HepG2 (cell line): ENCODE results near the gene MARCHF6. TPM values are rescaled to one million over a fixed set of nuclear protein-coding genes. Genes with fewer than 3 reads are reported as not detected.

Source experiments
- ATAC-seq: fragments of 200-7000 bp; cut with Tn5 transposase; 3 replicates; pipeline ENCODE4 v1.9.1; 2020; ENCODE audit warnings: mild to moderate bottlenecking, moderate library complexity
- BruUV-seq: library from RNA; stranded (reverse); fragments of 400-500 nt; replicated peaks from 2 replicates; lab custom pipeline; 2021; lab: Mats Ljungman, UMichigan
- CTCF ChIA-PET: fragments of 300-600 bp; formaldehyde crosslinking; extraction: SDS; loops from one replicate; lab custom pipeline; 2021; ENCODE audit warnings: low total read pairs, inconsistent platforms, low intra/inter-chr PET ratio; lab: Yijun Ruan, JAX
- POLR2A ChIA-PET: fragments of 350-600 bp; sonication (Branson Sonifier 250); formaldehyde crosslinking; loops from one replicate; lab custom pipeline; 2020; ENCODE audit warnings: antibody characterized with exemption, inconsistent platforms; lab: Yijun Ruan, JAX
- DNase-seq: peaks from one replicate; pipeline ENCODE4 v3.0.0-alpha.2; 2015; ENCODE audit warnings: low spot score
- FAIRE-seq: peaks from 3 replicates; lab custom pipeline; 2011; peaks lifted over from hg19 to GRCh38; lab: Jason Lieb, UNC
- H2AFZ ChIP-seq: one replicate; pipeline ENCODE4 v1.6.1; 2011; ENCODE audit warnings: low read length, inconsistent platforms
- H3K27ac ChIP-seq: fragments of 300-600 bp; 3 replicates; pipeline ENCODE4 v1.8.0; 2011; ENCODE audit warnings: mixed run types, mild to moderate bottlenecking, mixed read lengths, low read length, inconsistent platforms; ENCODE audit not compliant: insufficient read depth; ENCODE audit errors: extremely low read length
- H3K27me3 ChIP-seq, 2 experiments: fragments of 200-600 bp in 1 of 2; 2 replicates in 1 of 2; 3 replicates in 1 of 2; pipeline versions ENCODE4 v1.6.0 to v1.8.0; 2011; ENCODE audit warnings: low read length in 2 of 2, mild to moderate bottlenecking in 2 of 2, moderate library complexity in 2 of 2, inconsistent platforms in 1 of 2; ENCODE audit not compliant: insufficient read depth in 2 of 2, control insufficient read depth in 1 of 2
- H3K36me3 ChIP-seq, 2 experiments: fragments of 200-600 bp in 1 of 2; replicated peaks in 1 of 2; 2 replicates in 1 of 2; 3 replicates in 1 of 2; pipeline versions ENCODE4 v1.5.1 to v1.8.0; 2011; ENCODE audit warnings: low read length in 2 of 2, inconsistent platforms in 1 of 2; ENCODE audit not compliant: insufficient read depth in 2 of 2, control insufficient read depth in 1 of 2
- H3K4me1 ChIP-seq: 2 replicates; pipeline ENCODE4 v1.5.1; 2012; ENCODE audit warnings: low read length, inconsistent platforms; ENCODE audit not compliant: insufficient read depth
- H3K4me2 ChIP-seq: 2 replicates; pipeline ENCODE4 v1.6.0; 2011; ENCODE audit warnings: low read depth, low read length, inconsistent platforms
- H3K4me3 ChIP-seq, 3 experiments: fragments of 200-600 bp in 1 of 3; sonication (generic), shearing (Covaris generic) in 1 of 3; replicated peaks in 1 of 3; 2 replicates each; pipeline ENCODE4 v1.5.1; 2011 to 2016; ENCODE audit warnings: low read length in 3 of 3, inconsistent platforms in 2 of 3, low read depth in 2 of 3, mild to moderate bottlenecking in 2 of 3, control low read depth in 1 of 3, mixed read lengths in 1 of 3; ENCODE audit not compliant: insufficient read depth in 1 of 3
- H3K79me2 ChIP-seq: one replicate; pipeline ENCODE4 v1.6.1; 2011; ENCODE audit warnings: low read length, inconsistent platforms; ENCODE audit not compliant: insufficient read depth
- H3K9ac ChIP-seq: 2 replicates; pipeline ENCODE4 v1.6.0; 2011; ENCODE audit warnings: mild to moderate bottlenecking, low read depth, low read length, inconsistent platforms; ENCODE audit not compliant: insufficient read depth
- H3K9me3 ChIP-seq: 2 replicates; pipeline ENCODE4 v1.5.1; 2012; ENCODE audit warnings: mild to moderate bottlenecking, low read length
- H4K20me1 ChIP-seq: 2 replicates; pipeline ENCODE4 v1.6.0; 2011; ENCODE audit warnings: inconsistent platforms, mild to moderate bottlenecking, low read length, moderate library complexity; ENCODE audit not compliant: insufficient read depth
- GPN1 ChIP-seq: sonication (generic); formaldehyde crosslinking; IDR thresholded peaks from 2 replicates; pipeline ENCODE4 v1.5.1; 2020; ENCODE audit warnings: missing genetic modification reagents, borderline replicate concordance
- NFYB ChIP-seq: sonication (generic); formaldehyde crosslinking; IDR thresholded peaks from 2 replicates; pipeline ENCODE4 v1.4.0; 2020; ENCODE audit warnings: missing genetic modification reagents
- NR2F1 ChIP-seq, 2 experiments: fragments of 450-650 bp in 1 of 2; formaldehyde crosslinking in 1 of 2; IDR thresholded peaks; 2 replicates each; pipeline versions ENCODE4 v1.5.0 to v1.6.1; 2016 to 2020; ENCODE audit warnings: mild to moderate bottlenecking in 1 of 2, missing compliant biosample characterization in 1 of 2, missing genetic modification reagents in 1 of 2, moderate library complexity in 1 of 2
- STAG1 ChIP-seq: sonication (generic); formaldehyde crosslinking; IDR thresholded peaks from 2 replicates; pipeline ENCODE4 v1.4.0; 2020; ENCODE audit warnings: missing genetic modification reagents
- ZIK1 ChIP-seq: sonication (generic); formaldehyde crosslinking; IDR thresholded peaks from 2 replicates; pipeline ENCODE4 v1.5.0; 2020; ENCODE audit warnings: mild to moderate bottlenecking, low read depth, missing genetic modification reagents, borderline replicate concordance
- ZNF263 ChIP-seq: sonication (generic); formaldehyde crosslinking; IDR thresholded peaks from 2 replicates; pipeline ENCODE4 v1.4.0; 2020; ENCODE audit warnings: missing genetic modification reagents
- ZNF563 ChIP-seq: sonication (generic); formaldehyde crosslinking; IDR thresholded peaks from 2 replicates; pipeline ENCODE4 v1.8.0; 2022; ENCODE audit warnings: mild to moderate bottlenecking, moderate library complexity, missing genetic modification reagents
- ZNF788 ChIP-seq: sonication (generic); formaldehyde crosslinking; IDR thresholded peaks from 2 replicates; pipeline ENCODE4 v1.5.0; 2020; ENCODE audit warnings: mild to moderate bottlenecking, missing genetic modification reagents, borderline replicate concordance
- WGBS: methylation state at CpG from one replicate; pipeline ENCODE4 v1.1.6; 2017; ENCODE audit warnings: low lambda C conversion rate; 5-methylcytosine and 5-hydroxymethylcytosine counted together
- in situ Hi-C: cut with HindIII; loops from 2 replicates; pipeline ENCODE4 v1.10.0; 2017; ENCODE audit warnings: low pct_unique_long_range_greater_than_20kb; ENCODE audit not compliant: extremely low pct_ligation_motif_present
- intact Hi-C: fragments of 100-400 bp; cut with micrococcal nuclease; formaldehyde crosslinking; loops from one replicate; pipeline ENCODE4 v1.10.0; 2022; ENCODE audit not compliant: unreplicated experiment
- polyA plus RNA-seq, 8 experiments: library from polyadenylated mRNA; depleted of rRNA in 3 of 8; stranded (reverse) in 7 of 8; unstranded in 1 of 8; fragments of >200 nt; fragmentation: Illumina TruSeq in 4 of 8; extraction: Trizol in 4 of 8; gene quantifications; 2 replicates each; pipeline versions ENCODE4 v1.2.1 to v1.2.3, GENCODE V29; 2011 to 2016; ENCODE audit warnings: low read depth in 4 of 8, missing spikeins in 1 of 8, mixed read lengths in 1 of 8; ENCODE audit not compliant: insufficient read depth in 1 of 8
- total RNA-seq, 5 experiments: library from RNA; depleted of rRNA; stranded (reverse); fragments of >200 nt; fragmentation: Illumina TruSeq; extraction: Trizol; gene quantifications; 2 replicates each; pipeline ENCODE4 v1.2.3, GENCODE V29; 2016; ENCODE audit warnings: low read depth in 1 of 5
- TF ChIP-seq, protein P1 (sequence below): sonication (generic); formaldehyde crosslinking; IDR thresholded peaks from 2 replicates; pipeline ENCODE4 v1.5.0; 2020; ENCODE audit warnings: mild to moderate bottlenecking, missing genetic modification reagents, moderate library complexity

The MARCHF6 gene
- total and polyA plus RNA-seq, 2 of the 13 experiments (the other 11 are each of a cell fraction or from before 2014, with no cell fraction given), result 48.6 to 107 TPM

DNA sequence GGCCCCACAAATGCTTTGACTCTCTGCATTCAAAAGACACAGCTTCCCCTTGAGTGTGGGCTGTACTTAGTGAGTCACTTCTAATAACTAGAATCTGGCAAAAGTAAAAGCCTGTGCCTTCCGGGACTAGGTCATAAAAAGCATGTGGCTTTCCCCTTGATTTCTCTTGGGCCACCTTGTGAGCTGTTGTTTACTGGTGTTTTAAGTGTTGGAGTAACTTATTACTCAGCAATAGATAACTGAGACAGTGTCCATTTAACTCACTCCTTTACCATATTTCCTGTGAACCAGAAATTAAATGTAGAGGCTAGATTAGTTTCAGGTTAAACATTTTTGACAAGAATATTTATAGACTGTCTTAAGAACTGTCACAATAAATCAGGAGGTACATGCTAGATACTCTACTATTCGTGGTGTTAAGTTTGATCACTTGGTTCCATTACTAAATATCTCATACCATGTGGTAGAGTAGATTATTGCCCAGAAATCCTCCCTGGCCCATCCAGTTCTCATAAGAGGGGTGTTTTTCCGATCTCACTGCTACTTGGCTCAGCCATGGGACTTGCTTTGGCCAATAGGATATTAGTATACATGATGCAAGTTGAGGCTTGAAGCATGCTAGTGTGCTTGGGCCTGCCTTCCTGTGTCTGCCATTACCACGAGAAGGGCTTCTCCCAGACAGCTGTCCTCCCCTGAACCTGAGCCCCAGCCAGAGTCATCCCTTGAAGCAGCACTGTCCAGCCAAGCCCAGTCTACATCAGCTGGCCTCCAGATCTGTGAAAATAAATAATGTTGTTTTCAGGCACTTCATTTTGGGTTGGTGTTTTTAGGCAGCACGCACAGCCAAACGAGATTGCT is 35.4 kb upstream of the MARCHF6 start:
- intact Hi-C loops, result no loop called here
- POLR2A ChIA-PET, result interaction anchor here (3.0 kb wide), 1 partner anchor 35 kb away, joined by 10 read pairs; the partner anchor contains the start of gene MARCHF6
- Histone ChIP-seq H3K27me3 (peaks cover 0 to 2% of the 10 kb centered on the region in 2 experiments; a peak in 1 of 5 replicates), H3K4me3 (no peak overlapping the region), H3K27ac (no peak overlapping the region), H3K9me3 (no peaks in the 10 kb centered on the region), H3K9ac (no peak overlapping the region), H3K79me2 (no peaks in the 10 kb centered on the region), H3K4me1 (no peaks in the 10 kb centered on the region), H2AFZ (no peak overlapping the region), H3K4me2 (no peak overlapping the region), H3K36me3 (no peaks in the 10 kb centered on the region), H4K20me1 (no peaks in the 10 kb centered on the region)
- CTCF ChIA-PET, result no interaction called here
- FAIRE-seq (no peak), DNase-seq (no peak), ATAC-seq (no peak; the same call in 2 of the 3 replicates)
- TF ChIP-seq ZIK1 (CRISPR knock-in tag), result no peak
- no peak for TF ChIP-seq ZNF788 (CRISPR knock-in tag)
- 0 out of 2 replicates have a peak, but pooled peaks have one; percentile 39 for TF ChIP-seq ZNF263 (CRISPR knock-in tag)
- in situ Hi-C loops, result no loop called here
- whole genome bisulfite sequencing, result 34% methylated on average over 6 of the region's 6 CpGs
- BruUV-seq, result no TSS peak

DNA sequence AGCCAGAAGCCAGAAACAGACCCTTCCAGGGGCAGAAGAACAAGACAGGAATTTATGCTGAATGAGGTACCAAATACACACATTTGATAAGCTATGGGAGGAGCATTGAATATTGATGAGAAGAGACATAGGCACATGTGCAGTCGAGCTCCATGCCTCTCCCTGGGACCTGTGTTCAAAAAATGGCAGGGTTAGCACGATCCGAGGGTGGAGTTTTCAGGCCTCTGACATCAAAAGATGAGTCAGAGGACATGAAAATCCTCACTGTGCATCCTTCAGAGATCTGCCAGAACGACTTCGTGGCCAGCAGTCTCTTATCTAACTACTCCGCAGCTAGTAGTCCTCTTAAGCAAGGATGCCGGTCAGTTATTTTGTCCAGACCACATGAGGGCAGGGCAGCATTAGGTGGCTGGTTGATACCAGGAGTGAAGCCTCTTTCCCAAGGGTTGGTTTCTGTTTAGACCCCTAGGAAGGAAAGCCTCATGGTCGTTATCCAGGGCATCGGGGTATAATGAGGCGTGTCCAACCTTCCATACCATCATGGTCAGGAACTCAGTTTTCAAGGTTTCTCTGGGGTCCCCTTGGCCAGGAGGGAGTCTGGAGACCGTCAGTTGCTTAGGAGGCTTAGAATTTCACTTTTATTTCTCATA is 34.2 kb upstream of the MARCHF6 start:
- ATAC-seq, result peak; percentile 75
- TF ChIP-seq ZNF563 (CRISPR knock-in tag) (no peak), NFYB (CRISPR knock-in tag) (no peak), STAG1 (peak; percentile 64), NR2F1 (CRISPR knock-in tag; IDR thresholded peaks at IDR 0.05) (no peak), GPN1 (CRISPR knock-in tag) (no peak)
- TF ChIP-seq, protein P1, sequence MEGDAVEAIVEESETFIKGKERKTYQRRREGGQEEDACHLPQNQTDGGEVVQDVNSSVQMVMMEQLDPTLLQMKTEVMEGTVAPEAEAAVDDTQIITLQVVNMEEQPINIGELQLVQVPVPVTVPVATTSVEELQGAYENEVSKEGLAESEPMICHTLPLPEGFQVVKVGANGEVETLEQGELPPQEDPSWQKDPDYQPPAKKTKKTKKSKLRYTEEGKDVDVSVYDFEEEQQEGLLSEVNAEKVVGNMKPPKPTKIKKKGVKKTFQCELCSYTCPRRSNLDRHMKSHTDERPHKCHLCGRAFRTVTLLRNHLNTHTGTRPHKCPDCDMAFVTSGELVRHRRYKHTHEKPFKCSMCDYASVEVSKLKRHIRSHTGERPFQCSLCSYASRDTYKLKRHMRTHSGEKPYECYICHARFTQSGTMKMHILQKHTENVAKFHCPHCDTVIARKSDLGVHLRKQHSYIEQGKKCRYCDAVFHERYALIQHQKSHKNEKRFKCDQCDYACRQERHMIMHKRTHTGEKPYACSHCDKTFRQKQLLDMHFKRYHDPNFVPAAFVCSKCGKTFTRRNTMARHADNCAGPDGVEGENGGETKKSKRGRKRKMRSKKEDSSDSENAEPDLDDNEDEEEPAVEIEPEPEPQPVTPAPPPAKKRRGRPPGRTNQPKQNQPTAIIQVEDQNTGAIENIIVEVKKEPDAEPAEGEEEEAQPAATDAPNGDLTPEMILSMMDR (CRISPR knock-in tag), result peak; percentile 67

More for the DNA sequence above, 34.2 kb upstream of the MARCHF6 start:
- no peak overlapping the region for H3K4me3 ChIP-seq
- H3K4me1 ChIP-seq, result peaks cover 11% of the 10 kb centered on the region
- CTCF ChIA-PET, result no interaction called here
- no peaks in the 10 kb centered on the region for H3K9me3 ChIP-seq
- intact Hi-C loops (no loop called here), in situ Hi-C loops (no loop called here)
- peaks cover 0 to 2% of the 10 kb centered on the region in 2 experiments; a peak in 1 of 5 replicates for H3K27me3 ChIP-seq
- no peak overlapping the region for H2AFZ ChIP-seq
- H3K27ac ChIP-seq, result no peak overlapping the region
- no peaks in the 10 kb centered on the region for H4K20me1 ChIP-seq
- 34% methylated on average over 9 of the region's 11 CpGs for WGBS
- DNase-seq, result peak; percentile 37
- H3K9ac ChIP-seq, result peak overlapping the region; percentile 2; the same call in 1 of the 2 replicates
- BruUV-seq, result no TSS peak
- POLR2A ChIA-PET, result interaction anchor here (3.0 kb wide), 1 partner anchor 34 kb away, joined by 10 read pairs; the partner anchor contains the start of gene MARCHF6
- peak overlapping the region; percentile 40 for H3K4me2 ChIP-seq
- H3K79me2 ChIP-seq, result no peaks in the 10 kb centered on the region
- FAIRE-seq, result no peak
- H3K36me3 ChIP-seq, result no peaks in the 10 kb centered on the region
